Measurements from ENCODE around the gene ERVV-1.

GRCh38 chr19:53013621-53014020, at the start of gene ERVV-1:
- TF ChIP-seq ZNF180 (CRISPR knock-in tag; IDR thresholded peaks at IDR 0.05; ENCODE audit: borderline replicate concordance, low read depth): no peak
- TF ChIP-seq JUNB (CRISPR knock-in tag; IDR thresholded peaks at IDR 0.05; ENCODE audit: borderline replicate concordance): no peak
- no peak for TF ChIP-seq ESRRA (CRISPR knock-in tag; IDR thresholded peaks at IDR 0.05; ENCODE audit: low read depth)
- TF ChIP-seq MAFK (conservative IDR thresholded peaks at IDR 0.05 in 1 of 2, IDR thresholded peaks at IDR 0.05 in 1 of 2; ENCODE audit: low read length in 2 of 2): no peak
- TF ChIP-seq ZNF660 (CRISPR knock-in tag; IDR thresholded peaks at IDR 0.05; ENCODE audit: borderline replicate concordance, low read depth): no peak
- no peak for TF ChIP-seq EP300 (IDR thresholded peaks at IDR 0.05; ENCODE audit: low read depth in 2 of 2, low read length in 2 of 2)
- TF ChIP-seq EP300 (CRISPR knock-in tag; IDR thresholded peaks at IDR 0.05; ENCODE audit: borderline replicate concordance): no peak
- TF ChIP-seq YEATS4 (CRISPR knock-in tag; IDR thresholded peaks at IDR 0.05; ENCODE audit: borderline replicate concordance): no peak
- no peak for TF ChIP-seq ZNF605 (CRISPR knock-in tag; IDR thresholded peaks at IDR 0.05)
- no peak for TF ChIP-seq SKIL (CRISPR knock-in tag; IDR thresholded peaks at IDR 0.05; ENCODE audit: borderline replicate concordance)
- no peak for TF ChIP-seq ZNF775 (CRISPR knock-in tag; IDR thresholded peaks at IDR 0.05; ENCODE audit: borderline replicate concordance)
- no peak for TF ChIP-seq KLF16 (CRISPR knock-in tag; IDR thresholded peaks at IDR 0.05)
